Stomach (tissue), 4 donors: ENCODE data around the gene BDH1.

ENCODE experiments used
- CTCF ChIP-seq, 7 experiments: fragments of 450-650 bp in 4 of 7; fragments of 200-600 bp in 3 of 7; sonication (generic) in 3 of 7; IDR thresholded peaks; one replicate each; pipeline ENCODE4 v1.5.1; 2016 to 2019; ENCODE audit warnings: antibody characterized with exemption in 7 of 7, control low read depth in 2 of 7, mild to moderate bottlenecking in 1 of 7
- POLR2A ChIP-seq, 4 donors: fragments of 450-650 bp; IDR thresholded peaks; one replicate each; pipeline ENCODE4 v1.6.1; 2016; ENCODE audit warnings: antibody characterized with exemption in 4 of 4, control low read depth in 2 of 4, mild to moderate bottlenecking in 1 of 4, moderate library complexity in 1 of 4
- POLR2AphosphoS5 ChIP-seq, 3 donors: sonication (generic); formaldehyde crosslinking; IDR thresholded peaks; one replicate each; pipeline ENCODE4 v1.6.1; 2016; ENCODE audit warnings: antibody characterized with exemption in 3 of 3

- no peak for TF ChIP-seq CTCF (IDR thresholded peaks at IDR 0.05)
- no peak for TF ChIP-seq POLR2A (IDR thresholded peaks at IDR 0.05)
- TF ChIP-seq POLR2AphosphoS5 (IDR thresholded peaks at IDR 0.05), result no peak
Measured at GRCh38 chr3:197589545-197589944, 33.8 kb upstream of the BDH1 start.
